HG03342 (cell line): ENCODE measurements around the gene ATRX.
"Not testable (repeated sequence)": the region's sequence is repeated elsewhere in the genome, so short reads cannot be mapped to it uniquely, and the experiment has no call there.

Source experiments
- ATAC-seq: cut with Tn5 transposase; IDR thresholded peaks from one replicate; pipeline ENCODE4 v1.9.1; 2021; ENCODE audit warnings: mild to moderate bottlenecking, moderate library complexity; ENCODE audit not compliant: unreplicated experiment

The ATRX gene

GRCh38 chrX:77510007-77510406 is 276.0 kb downstream of the ATRX start:
- ATAC-seq: no peak

GRCh38 chrX:77505227-77505626 is 280.8 kb downstream of the ATRX start:
- no peak for ATAC-seq

DNA sequence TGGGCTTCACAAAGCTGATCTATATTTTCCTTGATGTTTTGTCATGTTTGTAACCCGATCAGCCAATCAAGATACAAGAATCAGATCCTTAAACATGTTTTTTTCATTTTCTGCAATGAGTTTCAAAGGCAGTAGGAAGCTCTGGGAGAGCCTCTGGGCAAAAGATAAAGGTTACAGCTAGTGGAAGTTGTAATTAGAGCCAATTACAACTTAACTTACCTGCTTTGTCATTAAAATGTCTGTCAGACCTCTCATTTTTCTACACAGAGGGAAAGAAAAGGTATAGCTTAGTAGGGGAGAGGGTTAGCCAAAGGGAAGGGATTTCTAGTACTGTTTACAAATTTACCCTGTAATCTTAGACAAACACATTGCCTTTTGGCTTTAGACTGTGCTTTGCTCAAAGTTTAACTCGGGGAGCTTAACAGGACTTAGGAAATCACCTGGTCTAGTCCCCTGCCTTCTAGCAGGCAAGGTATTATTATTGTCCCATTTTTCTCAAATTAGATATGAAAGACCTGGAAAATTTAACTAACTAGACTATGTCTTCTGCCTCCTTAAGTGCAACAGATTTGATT is 283.0 kb downstream of the ATRX start:
- ATAC-seq: no peak

GRCh38 chrX:77500164-77500563 is 285.9 kb downstream of the ATRX start:
- ATAC-seq: not testable (repeated sequence)

GRCh38 chrX:77493677-77494553 is 292.1 kb downstream of the ATRX start:
- ATAC-seq: no peak

DNA sequence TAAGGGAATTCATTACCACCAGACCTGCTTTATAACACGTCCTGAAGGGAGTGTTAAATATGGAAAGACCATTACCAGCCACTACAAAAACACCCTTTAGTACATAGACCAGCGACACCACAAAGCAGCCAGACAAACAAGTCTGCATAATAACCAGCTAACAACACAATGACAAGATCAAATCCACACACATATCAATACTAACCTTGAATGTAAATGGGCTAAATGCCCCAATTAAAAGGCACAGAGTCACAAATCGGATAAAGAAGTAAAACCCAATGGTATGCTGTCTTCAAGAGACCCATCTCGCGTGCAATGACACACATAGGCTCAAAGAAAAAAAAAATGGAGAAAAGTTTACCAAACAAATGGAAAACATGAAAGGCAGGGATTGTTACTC is 302.0 kb downstream of the ATRX start:
- ATAC-seq: no peak

DNA sequence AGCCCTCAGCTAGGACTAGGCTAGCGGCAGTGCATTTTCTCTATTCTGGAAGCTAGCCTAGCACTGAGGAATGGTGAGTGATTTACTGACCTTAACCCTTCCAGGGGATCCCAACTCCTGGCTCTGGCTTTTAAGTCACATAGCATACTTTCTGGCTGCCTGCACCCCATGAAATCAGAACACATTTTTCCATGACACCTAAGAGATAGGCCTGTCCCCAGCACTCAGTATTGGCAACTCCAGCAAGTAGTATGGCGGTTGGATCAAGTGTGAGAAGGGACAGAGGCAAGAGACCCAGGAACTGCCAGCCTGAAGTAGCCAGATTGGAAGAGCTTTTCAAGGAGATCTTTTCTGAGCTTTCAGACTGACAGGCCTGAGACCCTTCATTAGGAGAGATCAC is 330.6 kb downstream of the ATRX start:
- no peak for ATAC-seq
